ENCODE measurements around the gene LDLRAD4. TPM values are rescaled to one million over a fixed set of nuclear protein-coding genes. Genes with fewer than 3 reads are reported as not detected.

Gene LDLRAD4
- total and polyA plus RNA-seq, 8 donors: 2.0 to 47.9 (median 9.0) TPM

GRCh38 chr18:13306583-13306982 lies 88.0 kb downstream of the LDLRAD4 start:
- no peak for DNase-seq
- H3K4me3 ChIP-seq: no peak overlapping the region
- WGBS, 5 donors: 71 to 88% (median 87%) methylated on average over 4 of the region's 4 CpGs
- no peak overlapping the region for H3K27ac ChIP-seq
- H3K36me3 ChIP-seq: no peaks in the 10 kb centered on the region
- peaks cover 0 to 9% (median 0%) of the 10 kb centered on the region in 4 donors for H3K9me3 ChIP-seq
- intact Hi-C loops (cut with DNase I; ENCODE audit: low total_unique reads): no loop called here
- no peak for TF ChIP-seq POLR2AphosphoS5 (IDR thresholded peaks at IDR 0.05)
- no peak for TF ChIP-seq CTCF (IDR thresholded peaks at IDR 0.05)
- TF ChIP-seq EP300 (IDR thresholded peaks at IDR 0.05): no peak
- no peak for TF ChIP-seq POLR2A (IDR thresholded peaks at IDR 0.05)
- no peaks in the 10 kb centered on the region for H3K27me3 ChIP-seq
- peaks cover 0 to 19% (median 15%) of the 10 kb centered on the region in 4 donors for H3K4me1 ChIP-seq

DNA sequence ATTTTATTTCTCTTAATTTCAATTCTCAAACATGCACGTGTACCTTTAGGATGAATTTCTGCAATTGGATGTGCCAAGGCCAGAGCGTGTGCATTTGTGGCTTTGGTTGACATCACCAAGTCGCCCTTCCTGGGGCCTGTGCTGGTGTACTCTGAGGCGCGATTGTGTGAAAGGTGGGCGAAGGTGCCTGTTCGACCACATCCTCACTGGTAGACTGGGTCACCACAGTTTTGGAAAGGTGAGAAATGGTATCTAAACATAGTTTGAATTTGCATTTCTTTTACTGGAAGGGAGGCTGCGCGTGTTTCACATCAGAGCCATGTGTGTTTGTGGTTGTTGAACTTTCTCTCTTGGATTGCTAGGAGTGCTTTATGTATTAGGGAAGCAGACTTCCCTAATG lies 89.8 kb downstream of the LDLRAD4 start:
- intact Hi-C loops (cut with DNase I; ENCODE audit: low total_unique reads): no loop called here

DNA sequence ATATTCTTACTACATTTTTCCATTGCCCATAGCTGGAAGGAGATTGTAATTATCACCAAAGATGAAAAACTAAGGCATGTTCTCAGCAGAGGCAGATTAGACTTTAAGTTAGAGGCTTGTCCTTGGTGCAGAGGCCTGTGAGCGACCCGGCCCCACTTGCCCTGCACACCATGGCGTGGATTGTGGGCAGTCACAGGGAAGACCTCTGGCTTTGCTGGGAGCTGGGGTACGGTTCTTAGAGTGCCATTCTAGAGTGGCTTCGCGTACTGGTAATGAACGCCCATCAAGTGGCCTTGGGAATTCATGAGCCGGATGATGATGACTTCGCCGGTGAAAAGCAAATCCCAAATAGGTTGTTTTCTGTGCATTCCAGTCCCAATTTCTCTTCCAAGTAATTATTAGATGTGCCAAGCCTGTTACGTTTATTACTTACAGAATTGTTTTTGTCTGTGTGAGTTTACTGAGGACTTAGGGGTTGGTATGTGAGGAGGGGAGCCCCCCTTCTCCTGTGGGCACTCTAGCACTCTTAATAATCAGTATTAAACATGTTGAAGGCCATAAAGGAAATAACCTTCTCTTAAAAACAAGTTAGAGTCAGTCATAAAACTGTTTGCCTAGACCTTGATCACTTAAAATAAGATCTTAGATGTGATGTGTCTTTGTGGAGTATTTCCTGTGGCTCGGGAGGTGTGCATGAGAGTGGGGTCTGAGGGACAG lies 90.6 kb downstream of the LDLRAD4 start:
- TF ChIP-seq EP300 (IDR thresholded peaks at IDR 0.05) (no peak), CTCF (IDR thresholded peaks at IDR 0.05) (no peak), POLR2AphosphoS5 (IDR thresholded peaks at IDR 0.05) (no peak), POLR2A (IDR thresholded peaks at IDR 0.05) (no peak)
- intact Hi-C loops (cut with DNase I; ENCODE audit: low total_unique reads): no loop called here
- DNase-seq: no peak

More for the DNA sequence above, 89.8 kb downstream of the LDLRAD4 start:
- no peak for DNase-seq
- Histone ChIP-seq H3K27ac (no peak overlapping the region), H3K36me3 (no peaks in the 10 kb centered on the region), H3K4me3 (no peak overlapping the region), H3K9me3 (peaks cover 0 to 9% (median 0%) of the 10 kb centered on the region in 4 donors), H3K4me1 (peaks cover 0 to 1% (median under 1%) of the 10 kb centered on the region in 4 donors), H3K27me3 (no peaks in the 10 kb centered on the region)
- no peak for TF ChIP-seq EP300 (IDR thresholded peaks at IDR 0.05)
- no peak for TF ChIP-seq POLR2AphosphoS5 (IDR thresholded peaks at IDR 0.05)
- TF ChIP-seq POLR2A (IDR thresholded peaks at IDR 0.05): no peak
- TF ChIP-seq CTCF (IDR thresholded peaks at IDR 0.05): no peak
- 72 to 80% (median 77%) methylated on average over 9 of the region's 9 CpGs for WGBS, 5 donors

DNA sequence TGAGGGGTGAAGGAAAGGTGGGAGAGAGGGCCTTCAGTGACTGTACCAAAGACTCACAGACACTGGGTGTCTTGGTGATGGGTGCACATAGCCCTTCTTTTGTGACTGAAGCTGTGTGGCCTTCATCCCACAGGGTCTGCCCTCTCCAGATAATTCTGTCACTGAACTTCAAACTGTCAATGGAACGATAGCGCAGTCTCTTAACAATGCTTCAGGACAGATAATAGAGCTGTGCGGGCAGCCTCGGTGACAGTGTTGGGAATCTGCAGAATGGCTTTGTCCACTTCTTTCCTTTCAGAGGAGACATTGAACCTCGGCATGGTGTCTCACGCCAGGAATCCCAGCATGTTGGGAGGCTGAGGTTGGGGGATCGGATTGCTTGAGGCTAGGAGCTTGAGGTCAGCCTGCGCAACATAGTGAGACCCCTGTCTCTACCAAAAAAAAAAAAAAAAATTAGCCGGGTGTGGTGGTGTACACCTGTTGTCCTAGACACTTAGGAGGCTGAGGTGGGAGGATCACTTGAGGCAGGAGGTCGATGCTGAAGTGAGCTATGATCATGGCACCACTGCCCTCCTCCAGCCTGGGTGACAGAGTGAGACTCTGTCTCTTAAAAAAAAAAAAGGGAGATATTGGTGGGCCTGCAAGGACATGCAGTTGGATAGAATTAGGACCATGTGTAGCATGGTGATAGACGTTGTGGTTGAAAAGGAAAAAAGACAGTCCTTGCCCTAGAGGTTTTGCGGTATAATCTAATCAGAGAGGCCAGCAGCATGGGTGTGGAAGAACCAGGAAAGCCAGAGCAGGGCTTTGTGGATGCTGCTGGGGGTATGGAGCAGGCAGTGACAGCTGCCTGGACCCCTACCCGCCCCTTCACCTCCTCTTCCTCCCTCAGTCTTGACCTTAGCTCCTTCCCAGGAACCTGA lies 91.4 kb downstream of the LDLRAD4 start:
- WGBS, 5 donors: 83 to 91% (median 89%) methylated on average over 13 of the region's 13 CpGs
- H3K36me3 ChIP-seq: no peaks in the 10 kb centered on the region
- H3K4me1 ChIP-seq: no peaks in the 10 kb centered on the region
- H3K9me3 ChIP-seq: peaks cover 0 to 10% (median 2%) of the 10 kb centered on the region in 4 donors
- no peak for TF ChIP-seq POLR2AphosphoS5 (IDR thresholded peaks at IDR 0.05)
- H3K27ac ChIP-seq: no peak overlapping the region
- H3K27me3 ChIP-seq: no peaks in the 10 kb centered on the region
- intact Hi-C loops (cut with DNase I; ENCODE audit: low total_unique reads): no loop called here
- no peak overlapping the region for H3K4me3 ChIP-seq
- no peak for DNase-seq

More for the DNA sequence above, 90.6 kb downstream of the LDLRAD4 start:
- Histone ChIP-seq H3K4me1 (no peaks in the 10 kb centered on the region), H3K27ac (no peak overlapping the region), H3K4me3 (no peak overlapping the region), H3K36me3 (no peaks in the 10 kb centered on the region), H3K27me3 (no peaks in the 10 kb centered on the region), H3K9me3 (peaks cover 0 to 9% (median 0%) of the 10 kb centered on the region in 4 donors)
- WGBS, 5 donors: 89 to 93% (median 91%) methylated on average over 12 of the region's 12 CpGs

Measured in stomach (tissue), 9 donors.